Measurements from ENCODE around the gene HES4. TPM values are rescaled to one million over a fixed set of nuclear protein-coding genes. Genes with fewer than 3 reads are reported as not detected.

Gene HES4
- total RNA-seq, 4 donors from 2014 or later, result 30.4 to 70.4 (median 40.9) TPM

DNA sequence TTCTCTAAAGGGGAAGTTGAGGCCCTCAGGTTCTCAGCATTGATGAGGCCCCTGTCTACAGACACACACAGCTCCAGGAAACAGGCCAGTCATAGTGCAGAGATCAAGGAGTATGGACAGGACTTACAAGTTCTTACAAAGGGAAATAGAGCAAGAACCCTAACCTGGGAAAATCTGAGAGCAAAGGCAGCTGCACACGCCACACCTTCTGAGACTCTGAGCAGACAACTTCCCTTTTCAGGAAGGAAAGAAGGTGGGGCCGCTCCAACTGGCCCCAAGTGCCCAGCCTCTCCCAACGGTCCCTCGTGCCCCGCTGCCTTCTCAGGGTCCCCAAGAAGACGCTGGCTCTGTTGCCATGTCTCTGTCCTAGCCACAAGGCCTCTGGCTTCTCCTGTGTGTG lies 44.4 kb downstream of the HES4 start:
- H3K4me3 ChIP-seq (ENCODE audit: low read depth, poor library complexity, severe bottlenecking), result no peak overlapping the region
- intact Hi-C loops (cut with DNase I; ENCODE audit: low total_unique reads), result no loop called here
- DNase-seq (ENCODE audit: low spot score in 2 of 2), result no peak
- TF ChIP-seq POLR2A (IDR thresholded peaks at IDR 0.05), result no peak
- TF ChIP-seq, protein P1, sequence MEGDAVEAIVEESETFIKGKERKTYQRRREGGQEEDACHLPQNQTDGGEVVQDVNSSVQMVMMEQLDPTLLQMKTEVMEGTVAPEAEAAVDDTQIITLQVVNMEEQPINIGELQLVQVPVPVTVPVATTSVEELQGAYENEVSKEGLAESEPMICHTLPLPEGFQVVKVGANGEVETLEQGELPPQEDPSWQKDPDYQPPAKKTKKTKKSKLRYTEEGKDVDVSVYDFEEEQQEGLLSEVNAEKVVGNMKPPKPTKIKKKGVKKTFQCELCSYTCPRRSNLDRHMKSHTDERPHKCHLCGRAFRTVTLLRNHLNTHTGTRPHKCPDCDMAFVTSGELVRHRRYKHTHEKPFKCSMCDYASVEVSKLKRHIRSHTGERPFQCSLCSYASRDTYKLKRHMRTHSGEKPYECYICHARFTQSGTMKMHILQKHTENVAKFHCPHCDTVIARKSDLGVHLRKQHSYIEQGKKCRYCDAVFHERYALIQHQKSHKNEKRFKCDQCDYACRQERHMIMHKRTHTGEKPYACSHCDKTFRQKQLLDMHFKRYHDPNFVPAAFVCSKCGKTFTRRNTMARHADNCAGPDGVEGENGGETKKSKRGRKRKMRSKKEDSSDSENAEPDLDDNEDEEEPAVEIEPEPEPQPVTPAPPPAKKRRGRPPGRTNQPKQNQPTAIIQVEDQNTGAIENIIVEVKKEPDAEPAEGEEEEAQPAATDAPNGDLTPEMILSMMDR (IDR thresholded peaks at IDR 0.05), result no peak
- WGBS, 2 donors, result 72 to 87% methylated on average over 6 of the region's 6 CpGs

DNA sequence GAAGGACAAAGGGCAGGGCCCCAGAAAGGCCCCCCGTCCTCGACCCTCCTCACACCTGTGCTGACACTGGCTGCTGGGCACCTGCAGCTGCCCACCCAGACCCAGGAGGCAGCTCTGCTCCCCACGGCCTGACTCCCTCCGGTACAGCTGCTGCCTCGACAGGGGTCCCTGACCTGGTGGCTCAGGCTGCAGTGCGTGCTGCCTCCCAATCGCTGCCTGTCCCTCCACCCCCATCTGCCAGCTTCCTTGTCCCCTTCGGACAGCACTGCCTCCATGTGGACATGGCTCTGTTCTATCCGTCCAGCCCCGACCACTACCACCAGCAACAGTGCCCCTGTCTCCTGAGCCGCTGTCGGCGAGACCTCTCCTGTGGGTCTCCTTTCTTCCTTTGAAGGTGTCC lies 45.0 kb downstream of the HES4 start:
- DNase-seq (ENCODE audit: low spot score in 2 of 2), result no peak
- intact Hi-C loops (cut with DNase I; ENCODE audit: low total_unique reads), result no loop called here
- H3K4me3 ChIP-seq (ENCODE audit: low read depth, poor library complexity, severe bottlenecking), result no peak overlapping the region
- 92 to 96% methylated on average over 13 of the region's 13 CpGs for WGBS, 2 donors
- TF ChIP-seq POLR2A (IDR thresholded peaks at IDR 0.05), result no peak
- TF ChIP-seq, protein P1 (IDR thresholded peaks at IDR 0.05), result no peak

DNA sequence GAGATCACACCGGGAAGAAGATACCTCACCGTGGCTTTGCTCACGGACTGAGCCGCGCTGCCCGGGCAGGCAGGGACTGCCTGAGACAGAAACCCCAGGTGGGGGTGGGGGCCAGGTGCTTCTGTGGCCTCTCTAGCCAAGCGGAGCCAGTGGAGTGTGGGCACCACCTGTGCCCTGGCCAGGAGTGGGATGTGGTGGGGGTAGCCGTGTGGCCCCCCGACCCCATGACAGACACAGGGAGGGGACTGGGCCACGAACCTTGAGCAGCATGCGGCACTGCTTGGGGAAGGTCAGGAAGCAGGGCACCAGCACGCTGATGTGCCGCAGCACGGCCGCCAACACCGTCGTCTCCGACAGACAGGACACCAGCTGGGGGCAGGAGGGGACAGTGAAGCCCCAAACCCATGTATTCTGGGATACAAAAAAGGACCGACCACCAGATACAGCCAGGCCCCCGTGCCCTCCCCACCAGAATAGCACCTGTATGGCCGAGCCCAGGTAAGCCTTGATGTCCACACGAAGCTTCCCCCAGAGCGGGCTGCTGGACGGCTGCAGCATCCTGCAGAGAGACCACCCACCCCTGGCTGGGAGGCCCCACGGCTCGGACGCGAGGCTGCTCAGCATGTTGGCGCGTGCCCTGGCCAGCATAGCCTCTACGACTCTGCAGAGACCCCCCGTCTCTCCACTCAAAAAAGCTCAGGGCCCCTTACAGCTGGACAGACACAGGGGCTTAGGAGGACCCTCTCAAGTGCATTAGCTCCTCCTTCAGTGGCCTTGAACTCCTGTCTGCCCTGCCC lies 46.2 kb downstream of the HES4 start:
- WGBS, 2 donors, result 92 to 93% methylated on average over 21 to 25 of the region's 32 CpGs
- no peak overlapping the region for H3K4me3 ChIP-seq (ENCODE audit: low read depth, poor library complexity, severe bottlenecking)
- intact Hi-C loops (cut with DNase I; ENCODE audit: low total_unique reads), result no loop called here
- DNase-seq (ENCODE audit: low spot score in 2 of 2), result no peak
- TF ChIP-seq POLR2A (IDR thresholded peaks at IDR 0.05), result no peak
- TF ChIP-seq, protein P1 (IDR thresholded peaks at IDR 0.05), result no peak

DNA sequence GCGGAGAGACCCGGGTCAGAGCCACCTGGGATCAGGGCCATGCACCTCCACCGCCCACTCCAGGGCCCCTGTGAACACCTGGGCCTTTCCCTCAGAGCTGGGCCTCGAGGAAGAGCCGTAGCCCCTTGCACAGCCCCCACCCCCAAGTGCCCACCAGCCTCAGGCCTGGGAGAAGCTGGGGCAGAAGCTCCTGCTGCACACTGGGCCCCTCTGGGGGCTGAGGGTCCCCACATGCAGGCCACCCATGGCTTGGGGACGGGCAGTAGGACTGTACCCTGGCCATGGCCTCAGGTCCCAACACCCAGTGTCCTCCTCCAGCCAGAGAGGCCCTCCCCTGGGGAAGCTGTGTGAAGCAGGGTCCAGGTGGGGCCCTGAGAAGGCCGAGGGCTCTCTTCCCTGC lies 47.3 kb downstream of the HES4 start:
- TF ChIP-seq, protein P1 (IDR thresholded peaks at IDR 0.05), result no peak
- no peak for TF ChIP-seq POLR2A (IDR thresholded peaks at IDR 0.05)
- DNase-seq (ENCODE audit: low spot score in 2 of 2), result no peak
- intact Hi-C loops (cut with DNase I; ENCODE audit: low total_unique reads), result no loop called here
- no peak overlapping the region for H3K4me3 ChIP-seq (ENCODE audit: low read depth, poor library complexity, severe bottlenecking)
- 86 to 92% methylated on average over 5 to 7 of the region's 7 CpGs for WGBS, 2 donors

DNA sequence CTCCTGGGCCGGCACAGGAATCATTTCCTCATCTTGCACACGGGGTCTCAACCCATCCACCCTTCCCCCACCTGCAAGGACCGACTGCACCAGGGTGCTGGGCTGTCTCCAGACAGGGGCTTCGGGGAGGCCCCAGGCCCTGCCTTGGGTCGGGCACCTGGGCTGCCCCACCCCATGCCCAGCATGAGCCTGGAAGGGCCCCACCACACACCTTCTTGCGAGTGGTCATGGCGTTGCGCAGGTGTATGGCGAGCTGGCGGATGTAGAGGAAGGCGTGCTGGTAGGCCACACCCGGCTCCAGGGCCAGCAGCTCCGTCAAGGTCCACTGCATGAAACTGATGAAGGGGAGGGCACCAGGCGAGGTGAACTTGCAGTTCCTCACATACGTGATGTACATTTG lies 47.7 kb downstream of the HES4 start:
- TF ChIP-seq, protein P1 (IDR thresholded peaks at IDR 0.05), result no peak
- no peak for TF ChIP-seq POLR2A (IDR thresholded peaks at IDR 0.05)
- 89 to 92% methylated on average over 15 of the region's 15 CpGs for WGBS, 2 donors
- no peak for DNase-seq (ENCODE audit: low spot score in 2 of 2)

DNA sequence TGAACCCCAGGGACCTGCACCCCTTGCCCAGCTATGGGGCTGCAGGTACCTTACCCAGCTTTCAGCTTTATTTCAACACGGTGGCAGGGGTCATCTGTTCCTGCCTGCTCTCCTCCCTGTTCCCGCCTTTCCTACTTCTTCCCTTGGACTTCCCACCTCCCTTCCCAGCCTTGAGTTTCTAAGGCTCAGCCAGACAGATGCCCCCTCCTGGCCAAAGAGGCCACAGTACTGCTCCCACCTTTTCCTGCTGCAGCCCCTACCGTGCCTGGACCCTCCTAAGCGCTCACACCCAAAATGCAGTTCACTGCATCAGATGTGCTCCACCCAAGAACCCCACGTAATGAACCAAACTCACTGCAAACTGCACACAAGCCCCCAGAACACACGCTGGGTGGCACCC lies 48.5 kb downstream of the HES4 start:
- WGBS, 2 donors, result 79 to 83% methylated on average over 6 of the region's 6 CpGs

More for the DNA sequence above, 47.7 kb downstream of the HES4 start:
- no peak overlapping the region for H3K4me3 ChIP-seq (ENCODE audit: low read depth, poor library complexity, severe bottlenecking)
- intact Hi-C loops (cut with DNase I; ENCODE audit: low total_unique reads), result no loop called here

More for the DNA sequence above, 48.5 kb downstream of the HES4 start:
- intact Hi-C loops (cut with DNase I; ENCODE audit: low total_unique reads), result no loop called here
- no peak overlapping the region for H3K4me3 ChIP-seq (ENCODE audit: low read depth, poor library complexity, severe bottlenecking)
- TF ChIP-seq POLR2A (IDR thresholded peaks at IDR 0.05), result no peak
- TF ChIP-seq, protein P1 (IDR thresholded peaks at IDR 0.05), result no peak
- no peak for DNase-seq (ENCODE audit: low spot score in 2 of 2)

Data from lower leg skin (tissue), 4 donors.